DOHH2 (cell line): Measurements from ENCODE around the gene NDRG3.

ENCODE experiments used
- H3F3A ChIP-seq: fragments of 200-600 bp; sonication (generic), shearing (Covaris generic); 2 replicates; pipeline ENCODE4 v1.6.0; 2016; ENCODE audit warnings: antibody characterized with exemption, mild to moderate bottlenecking; ENCODE audit not compliant: control insufficient read depth, insufficient read depth
- H3K27ac ChIP-seq: fragments of 200-600 bp; sonication (generic); 2 replicates; pipeline ENCODE4 v1.5.1; 2014; ENCODE audit warnings: low read depth, mild to moderate bottlenecking, low read length, moderate library complexity
- H3K27me3 ChIP-seq: fragments of 200-600 bp; sonication (generic); 2 replicates; pipeline ENCODE4 v1.6.1; 2014; ENCODE audit warnings: mild to moderate bottlenecking, low read length, mixed read lengths; ENCODE audit not compliant: control insufficient read depth
- H3K36me3 ChIP-seq: fragments of 200-600 bp; sonication (generic); 2 replicates; pipeline ENCODE4 v1.6.1; 2014; ENCODE audit warnings: mild to moderate bottlenecking, low read length, moderate library complexity, mixed read lengths; ENCODE audit not compliant: control insufficient read depth
- H3K4me1 ChIP-seq: fragments of 200-600 bp; sonication (generic); 2 replicates; pipeline ENCODE4 v1.6.1; 2014; ENCODE audit warnings: mild to moderate bottlenecking, low read length, mixed read lengths; ENCODE audit not compliant: control insufficient read depth
- H3K4me2 ChIP-seq: fragments of 200-600 bp; sonication (generic); 2 replicates; pipeline ENCODE4 v1.6.0; 2014; ENCODE audit warnings: mild to moderate bottlenecking, low read length, moderate library complexity
- H3K4me3 ChIP-seq: fragments of 200-600 bp; sonication (generic); 2 replicates; pipeline ENCODE4 v1.5.1; 2014; ENCODE audit warnings: mild to moderate bottlenecking, low read length, mixed read lengths
- H3K79me2 ChIP-seq: fragments of 200-600 bp; sonication (generic); 2 replicates; pipeline ENCODE4 v1.6.1; 2014; ENCODE audit warnings: mild to moderate bottlenecking, low read length, mixed read lengths; ENCODE audit not compliant: control insufficient read depth
- H3K9me2 ChIP-seq: fragments of 200-600 bp; sonication (generic); replicated peaks from 2 replicates; pipeline ENCODE4 v1.6.1; 2014; ENCODE audit warnings: mild to moderate bottlenecking, low read length, mixed read lengths; ENCODE audit not compliant: control insufficient read depth
- H3K9me3 ChIP-seq: fragments of 200-600 bp; sonication (generic); 2 replicates; pipeline ENCODE4 v1.6.1; 2014; ENCODE audit warnings: antibody characterized with exemption, low read length, mixed read lengths; ENCODE audit not compliant: control insufficient read depth, insufficient read depth
- H4K20me1 ChIP-seq: fragments of 200-600 bp; sonication (generic); 2 replicates; pipeline ENCODE4 v1.6.0; 2014; ENCODE audit warnings: low read depth, mild to moderate bottlenecking, antibody characterized with exemption, low read length, moderate library complexity; ENCODE audit not compliant: control insufficient read depth, insufficient read depth
- CTCF ChIP-seq: fragments of 200-600 bp; sonication (generic); IDR thresholded peaks from one replicate; pipeline ENCODE4 v1.5.1; 2014; ENCODE audit warnings: antibody characterized with exemption, mild to moderate bottlenecking, low read depth, low read length; ENCODE audit not compliant: poor library complexity, severe bottlenecking
- EZH2phosphoT487 ChIP-seq: fragments of 200-600 bp; sonication (generic); IDR thresholded peaks from 2 replicates; pipeline ENCODE4 v1.6.1; 2017; ENCODE audit warnings: borderline replicate concordance, mild to moderate bottlenecking, antibody characterized with exemption, low read length, moderate library complexity, mixed read lengths

Gene NDRG3

GRCh38 chr20:36632147-36632486 lies 113.8 kb downstream of the NDRG3 start:
- H3K36me3 ChIP-seq, result no peaks in the 10 kb centered on the region
- no peak overlapping the region for H3K4me3 ChIP-seq
- H4K20me1 ChIP-seq, result no peaks in the 10 kb centered on the region
- H3K9me3 ChIP-seq, result no peaks in the 10 kb centered on the region
- no peak overlapping the region for H3K27ac ChIP-seq
- no peak overlapping the region for H3K4me2 ChIP-seq
- H3K79me2 ChIP-seq, result no peaks in the 10 kb centered on the region
- H3K27me3 ChIP-seq, result no peaks in the 10 kb centered on the region
- no peak for TF ChIP-seq CTCF
- no peak for TF ChIP-seq EZH2phosphoT487
- H3K9me2 ChIP-seq, result no peaks in the 10 kb centered on the region
- H3K4me1 ChIP-seq, result peaks cover 14% of the 10 kb centered on the region
- no peaks in the 10 kb centered on the region for H3F3A ChIP-seq

- Histone ChIP-seq H3K9me2 (no peaks in the 10 kb centered on the region), H3K4me3 (no peak overlapping the region), H3K27me3 (no peaks in the 10 kb centered on the region), H4K20me1 (no peaks in the 10 kb centered on the region), H3K4me1 (peaks cover 14% of the 10 kb centered on the region), H3K9me3 (no peaks in the 10 kb centered on the region), H3K36me3 (no peaks in the 10 kb centered on the region), H3K79me2 (no peaks in the 10 kb centered on the region), H3F3A (no peaks in the 10 kb centered on the region), H3K4me2 (no peak overlapping the region), H3K27ac (no peak overlapping the region)
- no peak for TF ChIP-seq CTCF
- TF ChIP-seq EZH2phosphoT487, result no peak
Observed at GRCh38 chr20:36631646-36632045, 114.2 kb downstream of the NDRG3 start.

GRCh38 chr20:36629719-36630681 lies 115.9 kb downstream of the NDRG3 start:
- Histone ChIP-seq H3K27ac (no peak overlapping the region), H3K9me2 (no peaks in the 10 kb centered on the region), H4K20me1 (no peaks in the 10 kb centered on the region), H3K27me3 (no peaks in the 10 kb centered on the region), H3K36me3 (no peaks in the 10 kb centered on the region), H3F3A (no peaks in the 10 kb centered on the region), H3K79me2 (no peaks in the 10 kb centered on the region), H3K9me3 (no peaks in the 10 kb centered on the region), H3K4me2 (peak overlapping the region; percentile 58), H3K4me3 (no peak overlapping the region; the same call in 1 of the 2 replicates), H3K4me1 (peaks cover 14% of the 10 kb centered on the region)
- TF ChIP-seq CTCF (no peak), EZH2phosphoT487 (no peak)
